Fibroblast of the conjunctiva (primary cell): ENCODE data around the gene POLR2C.

Experiments
- DNase-seq: peaks from one replicate; pipeline ENCODE4 v3.0.0-alpha.2; 2010; ENCODE audit warnings: low read depth

Gene POLR2C

GRCh38 chr16:57504001-57504400, 41.5 kb downstream of the POLR2C start:
- DNase-seq, result no peak

GRCh38 chr16:57504491-57504890, 42.0 kb downstream of the POLR2C start:
- no peak for DNase-seq

- DNase-seq, result no peak
These were observed 42.7 kb downstream of the POLR2C start for GRCh38 chr16:57505169-57505568.

GRCh38 chr16:57507136-57508034, 44.9 kb downstream of the POLR2C start:
- no peak for DNase-seq

GRCh38 chr16:57508035-57508425, 45.6 kb downstream of the POLR2C start:
- no peak for DNase-seq

GRCh38 chr16:57509231-57509923, 46.9 kb downstream of the POLR2C start:
- no peak for DNase-seq

GRCh38 chr16:57510016-57510871, 47.8 kb downstream of the POLR2C start:
- DNase-seq, result no peak

- no peak for DNase-seq
These were observed 50.0 kb downstream of the POLR2C start for GRCh38 chr16:57512296-57513001.

- DNase-seq, result no peak
These were observed 51.1 kb downstream of the POLR2C start for GRCh38 chr16:57513371-57514102.

- no peak for DNase-seq
These were observed 51.9 kb downstream of the POLR2C start for GRCh38 chr16:57514371-57514770.

- DNase-seq, result no peak
These were observed 52.5 kb downstream of the POLR2C start for GRCh38 chr16:57514791-57515600.

- DNase-seq, result no peak
These were observed 53.8 kb downstream of the POLR2C start for GRCh38 chr16:57516176-57516725.

- DNase-seq, result no peak
These were observed 54.3 kb downstream of the POLR2C start for GRCh38 chr16:57516773-57517172.

- no peak for DNase-seq
These were observed 55.2 kb downstream of the POLR2C start for GRCh38 chr16:57517397-57518367.

- DNase-seq, result no peak
These were observed 56.0 kb downstream of the POLR2C start for GRCh38 chr16:57518520-57518919.

GRCh38 chr16:57518922-57519321, 56.4 kb downstream of the POLR2C start:
- DNase-seq, result no peak

GRCh38 chr16:57519796-57520360, 57.4 kb downstream of the POLR2C start:
- DNase-seq, result no peak
